Liver (tissue), 3 donors: Measurements from ENCODE around the gene SH2D6.

Source experiments
- EGR1 ChIP-seq, 2 donors: IDR thresholded peaks; 2 replicates each; pipeline ENCODE4 v1.6.1; 2016 to 2018; ENCODE audit warnings: antibody characterized with exemption in 2 of 2, low read depth in 2 of 2
- HNF4A ChIP-seq, 2 donors: conservative IDR thresholded peaks; 2 replicates each; pipeline ENCODE4 v1.6.1; 2016; ENCODE audit warnings: antibody characterized with exemption in 2 of 2, mild to moderate bottlenecking in 2 of 2
- HNF4G ChIP-seq: IDR thresholded peaks from 2 replicates; pipeline ENCODE4 v1.6.1; 2016; ENCODE audit warnings: antibody characterized with exemption
- JUND ChIP-seq, 2 donors: IDR thresholded peaks; 2 replicates each; pipeline ENCODE4 v1.6.1; 2016; ENCODE audit warnings: antibody characterized with exemption in 2 of 2
- RAD21 ChIP-seq, 2 donors: IDR thresholded peaks; 2 replicates each; pipeline ENCODE4 v1.6.1; 2016; ENCODE audit warnings: antibody characterized with exemption in 2 of 2, mild to moderate bottlenecking in 2 of 2
- RXRA ChIP-seq, 2 donors: IDR thresholded peaks; 2 replicates each; pipeline ENCODE4 v1.6.1; 2017 to 2018; ENCODE audit warnings: antibody characterized with exemption in 2 of 2, mild to moderate bottlenecking in 1 of 2
- TAF1 ChIP-seq: conservative IDR thresholded peaks from 2 replicates; pipeline ENCODE4 v1.6.1; 2016; ENCODE audit warnings: antibody characterized with exemption, mild to moderate bottlenecking
- YY1 ChIP-seq: IDR thresholded peaks from 2 replicates; pipeline ENCODE4 v1.6.1; 2016; ENCODE audit warnings: antibody characterized with exemption, mild to moderate bottlenecking
- TF ChIP-seq, protein P1 (sequence below): IDR thresholded peaks from 2 replicates; pipeline ENCODE4 v1.6.1; 2016; ENCODE audit warnings: antibody characterized with exemption
- TF ChIP-seq, protein P2 (sequence below): fragments of 150-350 bp; IDR thresholded peaks from 2 replicates; pipeline ENCODE4 v1.5.1; 2017; ENCODE audit warnings: improper control_type of control experiment, low read depth, low read length; ENCODE audit not compliant: missing input control
- TF ChIP-seq, protein P3 (sequence below): IDR thresholded peaks from 2 replicates; pipeline ENCODE4 v1.6.1; 2016; ENCODE audit warnings: antibody characterized with exemption
- TF ChIP-seq, protein P4 (sequence below): IDR thresholded peaks from 2 replicates; pipeline ENCODE4 v1.6.1; 2016; ENCODE audit warnings: antibody characterized with exemption
- TF ChIP-seq, protein P5 (sequence below): IDR thresholded peaks from 2 replicates; pipeline ENCODE4 v1.6.1; 2016; ENCODE audit warnings: antibody characterized with exemption, mild to moderate bottlenecking
- donor health status: healthy.
- donor health status: healthy.

DNA sequence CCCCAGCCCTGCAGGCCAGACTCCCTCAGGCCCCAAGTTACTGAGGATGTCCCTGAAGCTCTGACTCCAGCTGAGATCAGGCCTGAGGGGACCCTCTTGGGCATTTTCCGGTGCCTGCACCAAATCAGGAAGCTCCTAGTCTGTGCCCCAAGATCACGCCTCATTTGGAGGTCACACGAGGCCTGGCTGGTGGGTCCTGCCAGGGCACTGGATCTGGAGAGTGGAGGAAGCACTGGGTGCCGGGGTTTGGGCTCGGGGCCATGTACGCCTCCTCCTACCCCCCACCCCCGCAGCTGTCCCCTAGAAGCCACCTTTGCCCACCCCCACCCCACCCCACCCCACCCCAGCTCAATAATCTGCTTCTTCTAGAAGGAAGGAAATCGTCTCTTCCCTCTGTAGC lies 16.2 kb downstream of the SH2D6 start:
- TF ChIP-seq, protein P1, sequence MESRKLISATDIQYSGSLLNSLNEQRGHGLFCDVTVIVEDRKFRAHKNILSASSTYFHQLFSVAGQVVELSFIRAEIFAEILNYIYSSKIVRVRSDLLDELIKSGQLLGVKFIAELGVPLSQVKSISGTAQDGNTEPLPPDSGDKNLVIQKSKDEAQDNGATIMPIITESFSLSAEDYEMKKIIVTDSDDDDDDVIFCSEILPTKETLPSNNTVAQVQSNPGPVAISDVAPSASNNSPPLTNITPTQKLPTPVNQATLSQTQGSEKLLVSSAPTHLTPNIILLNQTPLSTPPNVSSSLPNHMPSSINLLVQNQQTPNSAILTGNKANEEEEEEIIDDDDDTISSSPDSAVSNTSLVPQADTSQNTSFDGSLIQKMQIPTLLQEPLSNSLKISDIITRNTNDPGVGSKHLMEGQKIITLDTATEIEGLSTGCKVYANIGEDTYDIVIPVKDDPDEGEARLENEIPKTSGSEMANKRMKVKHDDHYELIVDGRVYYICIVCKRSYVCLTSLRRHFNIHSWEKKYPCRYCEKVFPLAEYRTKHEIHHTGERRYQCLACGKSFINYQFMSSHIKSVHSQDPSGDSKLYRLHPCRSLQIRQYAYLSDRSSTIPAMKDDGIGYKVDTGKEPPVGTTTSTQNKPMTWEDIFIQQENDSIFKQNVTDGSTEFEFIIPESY: no peak
- TF ChIP-seq, protein P2, sequence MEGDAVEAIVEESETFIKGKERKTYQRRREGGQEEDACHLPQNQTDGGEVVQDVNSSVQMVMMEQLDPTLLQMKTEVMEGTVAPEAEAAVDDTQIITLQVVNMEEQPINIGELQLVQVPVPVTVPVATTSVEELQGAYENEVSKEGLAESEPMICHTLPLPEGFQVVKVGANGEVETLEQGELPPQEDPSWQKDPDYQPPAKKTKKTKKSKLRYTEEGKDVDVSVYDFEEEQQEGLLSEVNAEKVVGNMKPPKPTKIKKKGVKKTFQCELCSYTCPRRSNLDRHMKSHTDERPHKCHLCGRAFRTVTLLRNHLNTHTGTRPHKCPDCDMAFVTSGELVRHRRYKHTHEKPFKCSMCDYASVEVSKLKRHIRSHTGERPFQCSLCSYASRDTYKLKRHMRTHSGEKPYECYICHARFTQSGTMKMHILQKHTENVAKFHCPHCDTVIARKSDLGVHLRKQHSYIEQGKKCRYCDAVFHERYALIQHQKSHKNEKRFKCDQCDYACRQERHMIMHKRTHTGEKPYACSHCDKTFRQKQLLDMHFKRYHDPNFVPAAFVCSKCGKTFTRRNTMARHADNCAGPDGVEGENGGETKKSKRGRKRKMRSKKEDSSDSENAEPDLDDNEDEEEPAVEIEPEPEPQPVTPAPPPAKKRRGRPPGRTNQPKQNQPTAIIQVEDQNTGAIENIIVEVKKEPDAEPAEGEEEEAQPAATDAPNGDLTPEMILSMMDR: no peak
- TF ChIP-seq RXRA (IDR thresholded peaks at IDR 0.05) (no peak), JUND (IDR thresholded peaks at IDR 0.05) (no peak), YY1 (no peak), RAD21 (IDR thresholded peaks at IDR 0.05) (no peak), EGR1 (IDR thresholded peaks at IDR 0.05; ENCODE audit: low read depth in 2 of 2) (no peak), TAF1 (no peak), HNF4G (no peak), HNF4A (conservative IDR thresholded peaks at IDR 0.05) (no peak)
- TF ChIP-seq, protein P3, sequence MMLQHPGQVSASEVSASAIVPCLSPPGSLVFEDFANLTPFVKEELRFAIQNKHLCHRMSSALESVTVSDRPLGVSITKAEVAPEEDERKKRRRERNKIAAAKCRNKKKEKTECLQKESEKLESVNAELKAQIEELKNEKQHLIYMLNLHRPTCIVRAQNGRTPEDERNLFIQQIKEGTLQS: no peak
- TF ChIP-seq, protein P4, sequence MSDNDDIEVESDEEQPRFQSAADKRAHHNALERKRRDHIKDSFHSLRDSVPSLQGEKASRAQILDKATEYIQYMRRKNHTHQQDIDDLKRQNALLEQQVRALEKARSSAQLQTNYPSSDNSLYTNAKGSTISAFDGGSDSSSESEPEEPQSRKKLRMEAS: no peak
- TF ChIP-seq, protein P5, sequence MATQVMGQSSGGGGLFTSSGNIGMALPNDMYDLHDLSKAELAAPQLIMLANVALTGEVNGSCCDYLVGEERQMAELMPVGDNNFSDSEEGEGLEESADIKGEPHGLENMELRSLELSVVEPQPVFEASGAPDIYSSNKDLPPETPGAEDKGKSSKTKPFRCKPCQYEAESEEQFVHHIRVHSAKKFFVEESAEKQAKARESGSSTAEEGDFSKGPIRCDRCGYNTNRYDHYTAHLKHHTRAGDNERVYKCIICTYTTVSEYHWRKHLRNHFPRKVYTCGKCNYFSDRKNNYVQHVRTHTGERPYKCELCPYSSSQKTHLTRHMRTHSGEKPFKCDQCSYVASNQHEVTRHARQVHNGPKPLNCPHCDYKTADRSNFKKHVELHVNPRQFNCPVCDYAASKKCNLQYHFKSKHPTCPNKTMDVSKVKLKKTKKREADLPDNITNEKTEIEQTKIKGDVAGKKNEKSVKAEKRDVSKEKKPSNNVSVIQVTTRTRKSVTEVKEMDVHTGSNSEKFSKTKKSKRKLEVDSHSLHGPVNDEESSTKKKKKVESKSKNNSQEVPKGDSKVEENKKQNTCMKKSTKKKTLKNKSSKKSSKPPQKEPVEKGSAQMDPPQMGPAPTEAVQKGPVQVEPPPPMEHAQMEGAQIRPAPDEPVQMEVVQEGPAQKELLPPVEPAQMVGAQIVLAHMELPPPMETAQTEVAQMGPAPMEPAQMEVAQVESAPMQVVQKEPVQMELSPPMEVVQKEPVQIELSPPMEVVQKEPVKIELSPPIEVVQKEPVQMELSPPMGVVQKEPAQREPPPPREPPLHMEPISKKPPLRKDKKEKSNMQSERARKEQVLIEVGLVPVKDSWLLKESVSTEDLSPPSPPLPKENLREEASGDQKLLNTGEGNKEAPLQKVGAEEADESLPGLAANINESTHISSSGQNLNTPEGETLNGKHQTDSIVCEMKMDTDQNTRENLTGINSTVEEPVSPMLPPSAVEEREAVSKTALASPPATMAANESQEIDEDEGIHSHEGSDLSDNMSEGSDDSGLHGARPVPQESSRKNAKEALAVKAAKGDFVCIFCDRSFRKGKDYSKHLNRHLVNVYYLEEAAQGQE: no peak
